DMS114 treated with DMSO at 0.1 percent for 48 hours (cell line): ENCODE results near the gene ELF3.
"Not testable (repeated sequence)": the region's sequence is repeated elsewhere in the genome, so short reads cannot be mapped to it uniquely, and the experiment has no call there.

Experiments
- DNase-seq: peaks from one replicate; lab custom pipeline; 2025; ENCODE audit not compliant: unreplicated experiment; lab: John Stamatoyannopoulos, UW

Gene ELF3

DNA sequence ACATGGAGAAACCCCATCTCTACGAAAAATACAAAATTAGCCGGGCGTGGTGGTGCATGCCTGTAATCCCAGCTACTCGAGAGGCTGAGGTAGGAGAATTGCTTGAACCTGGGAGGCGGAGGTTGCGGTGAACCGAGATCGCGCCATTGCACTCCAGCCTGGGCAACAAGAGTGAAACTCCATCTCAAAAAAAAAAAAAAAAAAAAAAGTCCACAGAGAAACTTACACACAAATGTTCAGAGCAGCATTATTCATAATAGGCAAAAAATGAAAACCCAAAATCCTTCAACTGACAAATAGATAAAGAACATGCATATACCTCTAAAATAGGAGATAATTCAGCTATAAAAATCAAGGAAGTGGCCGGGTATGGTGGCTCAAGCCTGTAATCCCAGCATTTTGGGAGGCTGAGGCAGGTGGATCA, 54.5 kb downstream of the ELF3 start:
- not testable (repeated sequence) for DNase-seq
